Astrocyte (in vitro differentiated cells and primary cell): Measurements from ENCODE around the gene JOSD1.

Experiments
- CTCF ChIP-seq: IDR thresholded peaks from 2 replicates; pipeline ENCODE4 v1.5.1; 2011; ENCODE audit warnings: low read depth, mild to moderate bottlenecking, inconsistent platforms, low read length, moderate library complexity; ENCODE audit not compliant: insufficient read depth
- EZH2 ChIP-seq: IDR thresholded peaks from 2 replicates; pipeline ENCODE4 v1.6.1; 2012; ENCODE audit warnings: mild to moderate bottlenecking, low read length, inconsistent platforms; ENCODE audit not compliant: insufficient read depth

- TF ChIP-seq CTCF (no peak), EZH2 (no peak)
Observed at GRCh38 chr22:38652859-38653258, 47.9 kb downstream of the JOSD1 start.
